C4-2B (cell line): ENCODE results near the gene NUP205.

Source experiments
- H3K27ac ChIP-seq: fragments of 450-650 bp; 2 replicates; pipeline ENCODE4 v1.5.1; 2017
- CTCF ChIP-seq: fragments of 450-650 bp; conservative IDR thresholded peaks from 2 replicates; pipeline ENCODE4 v1.5.1; 2017; ENCODE audit warnings: mild to moderate bottlenecking
- ZFX ChIP-seq: fragments of 450-650 bp; IDR thresholded peaks from 2 replicates; pipeline ENCODE4 v1.6.1; 2017

NUP205 gene

GRCh38 chr7:135562720-135563119, 5.0 kb downstream of the NUP205 start:
- H3K27ac ChIP-seq = no peak overlapping the region
- TF ChIP-seq ZFX (no peak), CTCF (no peak)

DNA sequence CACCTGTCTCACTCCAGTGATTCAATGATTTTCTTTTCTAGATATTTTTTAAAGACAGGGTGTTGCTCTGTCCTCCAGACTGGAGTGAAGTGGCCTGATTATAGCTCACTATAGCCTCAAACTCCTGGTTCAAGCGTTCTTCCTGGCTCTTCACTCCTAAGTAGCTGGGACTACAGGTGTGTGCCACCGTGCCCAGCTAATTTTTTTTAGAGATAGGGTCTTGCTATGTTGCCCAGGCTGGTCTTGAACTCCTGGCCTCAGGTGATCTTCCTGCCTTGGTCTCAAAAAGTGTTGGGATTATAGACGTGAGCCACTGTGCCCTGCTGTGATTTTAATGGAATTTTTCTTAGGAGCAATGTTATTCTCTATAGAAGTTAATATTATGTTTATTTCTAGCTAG, 14.1 kb downstream of the NUP205 start:
- H3K27ac ChIP-seq = no peak overlapping the region
- TF ChIP-seq CTCF (no peak), ZFX (no peak)

DNA sequence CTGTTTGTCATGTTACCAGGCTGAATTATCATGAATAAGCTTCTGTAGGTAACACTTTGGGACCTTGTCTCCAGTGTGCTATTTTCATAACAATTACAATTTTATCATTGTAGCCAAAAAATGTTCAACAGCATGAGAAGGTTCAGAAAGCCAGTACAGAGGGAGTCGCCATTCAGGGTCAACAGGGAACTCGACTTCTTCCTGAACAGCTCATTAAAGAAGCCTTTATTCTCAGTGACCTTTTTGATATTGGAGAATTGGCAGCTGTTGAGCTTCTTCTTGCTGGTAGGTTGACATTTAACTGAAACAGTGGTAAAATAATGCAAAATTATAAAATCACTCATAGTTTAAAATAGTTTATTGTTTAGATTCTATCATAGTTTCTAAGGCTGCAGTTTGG, 15.8 kb downstream of the NUP205 start:
- H3K27ac ChIP-seq = no peak overlapping the region
- TF ChIP-seq CTCF (no peak), ZFX (no peak)

DNA sequence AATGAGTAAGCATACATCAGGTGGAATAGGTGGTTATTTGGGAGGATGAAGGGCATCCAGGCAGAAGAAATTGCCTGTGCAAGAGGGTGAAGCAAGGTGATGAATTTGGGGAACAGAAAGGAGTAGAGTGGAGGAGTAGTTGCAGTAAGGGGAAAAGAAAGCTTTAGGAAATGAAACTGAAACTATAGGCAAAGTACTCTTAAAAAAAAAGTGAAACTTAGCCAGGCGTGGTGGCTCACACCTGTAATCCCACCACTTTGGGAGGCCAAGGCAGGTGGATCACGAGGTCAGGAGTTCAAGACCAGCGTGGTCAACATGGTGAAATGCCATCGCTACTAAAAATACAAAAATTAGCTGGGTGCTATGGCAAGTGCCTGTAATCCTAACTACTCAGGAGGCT, 17.6 kb downstream of the NUP205 start:
- no peak overlapping the region for H3K27ac ChIP-seq
- TF ChIP-seq CTCF (no peak), ZFX (no peak)

DNA sequence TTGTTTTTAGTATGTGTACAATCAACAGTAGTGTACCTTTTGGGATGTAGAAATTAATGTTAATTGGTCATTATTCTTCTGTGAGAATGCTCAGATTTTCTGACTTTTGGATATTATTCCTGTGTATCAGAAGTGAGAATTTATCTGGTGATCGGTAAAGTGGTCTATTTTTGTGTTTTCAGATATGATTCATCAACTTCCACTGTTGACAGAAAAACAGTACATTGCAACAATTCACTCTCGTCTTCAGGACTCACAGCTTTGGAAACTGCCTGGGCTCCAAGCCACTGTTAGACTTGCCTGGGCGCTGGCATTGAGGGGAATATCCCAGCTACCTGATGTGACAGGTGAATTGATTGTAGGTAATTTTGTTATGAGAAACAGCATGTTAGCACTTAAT, 20.9 kb downstream of the NUP205 start:
- TF ChIP-seq ZFX = no peak
- TF ChIP-seq CTCF = no peak

DNA sequence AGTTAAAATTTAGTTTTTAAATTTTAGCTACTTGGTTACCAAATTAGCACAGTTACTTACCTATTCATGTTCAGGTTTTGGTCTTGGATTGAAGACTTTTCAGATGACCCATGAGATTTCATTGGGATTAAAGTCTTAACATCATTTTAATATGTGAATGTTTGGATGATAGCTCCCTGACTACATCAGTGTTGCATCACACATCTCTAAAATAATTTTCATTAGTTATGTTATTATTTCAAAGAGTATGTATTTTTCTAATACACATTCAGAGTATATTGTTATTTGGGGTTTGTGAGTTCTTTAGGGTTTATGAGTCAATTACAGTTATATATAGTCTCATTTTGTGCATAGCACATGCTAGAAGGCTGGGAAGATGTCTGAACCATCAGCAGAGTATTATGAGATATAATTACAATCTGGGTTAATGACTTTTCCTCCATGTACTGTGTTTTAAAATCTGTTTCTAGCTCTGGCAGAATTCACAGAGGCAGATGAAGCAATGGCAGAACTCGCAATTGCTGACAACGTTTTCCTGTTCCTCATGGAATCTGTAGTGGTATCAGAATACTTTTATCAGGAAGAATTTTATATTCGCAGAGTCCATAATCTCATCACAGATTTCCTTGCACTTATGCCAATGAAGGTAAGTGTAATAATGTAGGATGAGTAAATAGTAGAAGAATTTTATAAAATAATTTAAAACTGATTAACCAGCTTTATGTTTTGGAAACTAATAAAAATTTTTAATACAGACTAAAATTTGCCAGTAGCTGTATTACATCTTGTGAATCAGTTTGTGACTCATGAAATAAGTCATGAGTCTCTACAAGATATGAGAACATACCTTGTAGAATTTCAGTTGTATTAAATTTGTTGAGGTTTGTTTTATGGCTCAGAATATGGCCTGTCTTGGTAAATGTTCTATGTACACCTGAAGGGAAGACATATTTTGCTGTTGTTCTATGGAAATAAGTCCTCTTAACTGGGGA, 26.9 kb downstream of the NUP205 start:
- no peak for TF ChIP-seq CTCF
- H3K27ac ChIP-seq = no peak overlapping the region

More for the DNA sequence above, 20.9 kb downstream of the NUP205 start:
- H3K27ac ChIP-seq = no peak overlapping the region

DNA sequence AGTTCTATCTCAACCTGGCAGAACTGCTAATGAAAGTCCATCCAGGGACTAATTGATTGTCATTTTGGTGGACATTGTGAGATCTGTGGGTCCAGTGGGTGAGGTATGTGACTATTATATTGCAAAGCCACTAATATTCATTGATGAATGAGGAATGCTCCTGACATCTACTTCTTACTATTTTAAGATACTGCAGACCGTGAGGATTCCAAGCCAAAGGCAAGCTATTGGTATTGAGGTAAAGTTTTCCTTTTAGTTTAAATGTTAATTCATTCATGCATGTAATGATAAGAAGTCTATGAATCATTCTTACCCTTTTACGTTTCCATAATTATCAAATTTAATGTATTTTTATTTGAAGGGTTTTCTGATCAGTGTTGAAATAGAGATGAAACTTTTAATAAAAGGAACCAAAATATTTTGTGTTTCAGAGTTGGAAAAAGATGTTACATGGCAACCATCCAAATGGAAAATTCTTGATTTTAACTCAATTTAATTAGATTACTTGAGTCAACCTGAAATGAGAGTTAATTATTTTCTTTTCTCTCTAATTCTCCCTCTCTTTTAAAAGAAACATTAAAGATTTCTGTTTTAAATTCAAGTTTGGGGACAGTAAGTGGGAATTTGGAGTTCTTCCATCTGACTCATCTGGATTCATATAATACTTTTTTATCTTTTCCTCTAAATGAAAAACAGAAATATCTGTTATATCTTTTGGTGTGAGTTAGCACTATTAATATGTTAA, 39.6 kb downstream of the NUP205 start:
- H3K27ac ChIP-seq = no peak overlapping the region
- TF ChIP-seq CTCF = no peak
- no peak for TF ChIP-seq ZFX
